SW 1271 (cell line): Measurements from ENCODE around the gene IPPK.

ENCODE experiments used
- DNase-seq, 2 experiments: peaks; one replicate each; lab custom pipeline; 2025; lab: John Stamatoyannopoulos, UW

IPPK gene

GRCh38 chr9:92655896-92656536 is 13.9 kb downstream of the IPPK start:
- no peak for DNase-seq

- DNase-seq, result no peak
These were observed 14.6 kb downstream of the IPPK start for GRCh38 chr9:92655366-92655765.

- DNase-seq, result no peak
These were observed 15.2 kb downstream of the IPPK start for GRCh38 chr9:92654481-92655301.

GRCh38 chr9:92652461-92652860 is 17.5 kb downstream of the IPPK start:
- DNase-seq, result no peak

GRCh38 chr9:92650839-92651621 is 18.9 kb downstream of the IPPK start:
- DNase-seq, result no peak

- DNase-seq, result no peak
These were observed 19.6 kb downstream of the IPPK start for GRCh38 chr9:92650296-92650695.

- no peak for DNase-seq
These were observed 20.9 kb downstream of the IPPK start for GRCh38 chr9:92649007-92649406.

GRCh38 chr9:92648474-92648971 is 21.4 kb downstream of the IPPK start:
- DNase-seq, result no peak

GRCh38 chr9:92647671-92648473 is 22.1 kb downstream of the IPPK start:
- no peak for DNase-seq

GRCh38 chr9:92645041-92645440 is 24.9 kb downstream of the IPPK start:
- no peak for DNase-seq

- DNase-seq, result no peak
These were observed 25.7 kb downstream of the IPPK start for GRCh38 chr9:92644278-92644677.

GRCh38 chr9:92642564-92642963 is 27.4 kb downstream of the IPPK start:
- no peak for DNase-seq

GRCh38 chr9:92642041-92642451 is 27.9 kb downstream of the IPPK start:
- DNase-seq, result no peak

- DNase-seq, result no peak
These were observed 28.7 kb downstream of the IPPK start for GRCh38 chr9:92641092-92641809.

GRCh38 chr9:92640398-92641091 is 29.4 kb downstream of the IPPK start:
- DNase-seq, result no peak

- DNase-seq, result no peak
These were observed 30.1 kb downstream of the IPPK start for GRCh38 chr9:92639791-92640271.

- DNase-seq, result no peak
These were observed 30.8 kb downstream of the IPPK start for GRCh38 chr9:92639124-92639523.

- DNase-seq, result no peak
These were observed 31.3 kb downstream of the IPPK start for GRCh38 chr9:92638621-92639101.

GRCh38 chr9:92637886-92638620 is 31.9 kb downstream of the IPPK start:
- no peak for DNase-seq
